Transverse colon (tissue), 4 donors: ENCODE measurements around the gene TMEM255B. TPM values are rescaled to one million over a fixed set of nuclear protein-coding genes. Genes with fewer than 3 reads are reported as not detected.
"Not testable (repeated sequence)": the region's sequence is repeated elsewhere in the genome, so short reads cannot be mapped to it uniquely, and the experiment has no call there.

Experiments used
- DNase-seq: peaks from one replicate; pipeline ENCODE4 v3.0.0-alpha.2; 2019
- H3K27ac ChIP-seq, 4 donors: fragments of 200-600 bp; sonication (generic); 2 replicates each; pipeline ENCODE4 v1.5.1; 2016 to 2018; ENCODE audit warnings: inconsistent platforms in 4 of 4
- H3K27me3 ChIP-seq: fragments of 200-600 bp; sonication (generic); 2 replicates; pipeline ENCODE4 v1.5.1; 2017; ENCODE audit warnings: inconsistent platforms
- H3K36me3 ChIP-seq, 4 donors: fragments of 200-600 bp; sonication (generic); 2 replicates each; pipeline ENCODE4 v1.5.1; 2017 to 2019; ENCODE audit warnings: inconsistent platforms in 4 of 4
- H3K4me1 ChIP-seq, 4 donors: fragments of 200-600 bp; sonication (generic); 2 replicates each; pipeline ENCODE4 v1.5.1; 2017 to 2020; ENCODE audit warnings: inconsistent platforms in 4 of 4
- H3K4me3 ChIP-seq, 4 donors: fragments of 200-600 bp; sonication (generic); 1 replicate in 1 of 4; 2 replicates in 3 of 4; pipeline versions ENCODE4 v1.5.1 to v1.6.1; 2017 to 2019; ENCODE audit warnings: inconsistent platforms in 4 of 4
- H3K9me3 ChIP-seq, 2 donors: fragments of 200-600 bp; sonication (generic); 2 replicates each; pipeline ENCODE4 v1.5.1; 2017 to 2019; ENCODE audit warnings: inconsistent platforms in 2 of 2
- EP300 ChIP-seq: sonication (generic); formaldehyde crosslinking; IDR thresholded peaks from one replicate; pipeline ENCODE4 v1.6.1; 2017; ENCODE audit warnings: antibody characterized with exemption, low read depth
- POLR2A ChIP-seq: fragments of 450-650 bp; IDR thresholded peaks from one replicate; pipeline ENCODE4 v1.6.1; 2016; ENCODE audit warnings: antibody characterized with exemption, mild to moderate bottlenecking, moderate library complexity
- POLR2AphosphoS5 ChIP-seq, 3 donors: sonication (generic); formaldehyde crosslinking; IDR thresholded peaks; one replicate each; pipeline ENCODE4 v1.6.1; 2016; ENCODE audit warnings: antibody characterized with exemption in 3 of 3
- WGBS, 2 donors: methylation state at CpG; one replicate each; pipeline ENCODE4 v1.1.5; 2018; ENCODE audit warnings: low coverage in 1 of 2; 5-methylcytosine and 5-hydroxymethylcytosine counted together
- in situ Hi-C, 4 donors: fragments of 200-750 bp; cut with MboI; loops; one replicate each; pipeline versions ENCODE4 v1.15.0 to v1.15.1; 2017; ENCODE audit warnings: low sequenced_read_pairs in 3 of 4, low pct_ligation_motif_present in 1 of 4, low pct_unique_long_range_greater_than_20kb in 1 of 4
- intact Hi-C: fragments of 100-400 bp; cut with DNase I; formaldehyde crosslinking; loops from one replicate; pipeline ENCODE4 v1.15.1; 2023; ENCODE audit warnings: low total_unique reads
- total RNA-seq, 4 donors: library from RNA; depleted of rRNA; stranded (reverse); fragments of >200 nt; gene quantifications; one replicate each; pipeline ENCODE4 v1.1.0, GENCODE V29; 2016
- TF ChIP-seq, protein P1 (sequence below), 5 experiments: fragments of 200-600 bp in 3 of 5; fragments of 450-650 bp in 2 of 5; sonication (generic) in 3 of 5; IDR thresholded peaks; 1 replicate in 2 of 5; 2 replicates in 3 of 5; pipeline ENCODE4 v1.5.1; 2016 to 2017; ENCODE audit warnings: antibody characterized with exemption in 5 of 5, inconsistent platforms in 3 of 5, mild to moderate bottlenecking in 2 of 5, moderate library complexity in 1 of 5

Gene TMEM255B
- total RNA-seq, 4 donors from 2014 or later, result 0.79 to 27.7 (median 9.4) TPM

DNA sequence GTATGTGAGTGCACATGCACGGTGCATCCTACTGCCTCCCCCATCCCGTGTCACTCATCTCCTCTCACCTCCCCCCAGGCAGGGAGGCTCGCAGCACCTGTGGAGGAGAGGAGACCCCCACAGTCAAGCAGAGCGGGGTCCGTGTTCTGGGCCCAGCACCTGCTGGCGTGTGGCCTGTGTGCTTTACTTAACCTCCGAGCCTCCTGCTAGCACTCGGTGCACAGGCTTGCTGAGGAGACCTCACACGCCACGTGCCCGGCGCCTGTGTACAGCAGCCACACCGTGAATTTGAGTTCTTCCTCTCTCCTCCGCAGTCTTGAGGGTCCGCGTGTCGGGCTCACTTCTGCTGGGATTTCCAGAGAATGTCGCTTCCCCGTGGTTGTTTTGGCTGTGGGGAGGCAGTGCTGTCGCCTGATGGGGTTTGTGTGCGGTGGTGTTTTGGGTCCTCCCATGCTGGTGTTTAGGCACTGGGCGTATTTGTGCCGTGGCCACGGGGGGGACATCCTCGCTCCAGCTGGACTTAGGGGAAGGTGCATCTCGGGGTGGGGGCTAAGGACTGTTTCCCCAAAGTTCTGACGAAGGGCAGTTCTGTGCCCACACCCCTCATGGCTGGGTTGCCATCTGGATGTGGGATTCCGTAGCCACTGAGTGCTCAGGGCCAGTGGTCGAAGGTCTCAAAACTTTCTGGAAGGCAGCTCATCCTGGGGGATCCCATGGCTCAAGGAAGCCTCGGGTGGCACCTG is 34.8 kb upstream of the TMEM255B start:
- DNase-seq, result no peak
- no peaks in the 10 kb centered on the region for H3K27me3 ChIP-seq
- H3K9me3 ChIP-seq, result no peaks in the 10 kb centered on the region
- intact Hi-C loops, result no loop called here
- peak overlapping the region in 3 of 4 donors; percentile 56 to 70 (median 68) for H3K27ac ChIP-seq
- TF ChIP-seq, protein P1, sequence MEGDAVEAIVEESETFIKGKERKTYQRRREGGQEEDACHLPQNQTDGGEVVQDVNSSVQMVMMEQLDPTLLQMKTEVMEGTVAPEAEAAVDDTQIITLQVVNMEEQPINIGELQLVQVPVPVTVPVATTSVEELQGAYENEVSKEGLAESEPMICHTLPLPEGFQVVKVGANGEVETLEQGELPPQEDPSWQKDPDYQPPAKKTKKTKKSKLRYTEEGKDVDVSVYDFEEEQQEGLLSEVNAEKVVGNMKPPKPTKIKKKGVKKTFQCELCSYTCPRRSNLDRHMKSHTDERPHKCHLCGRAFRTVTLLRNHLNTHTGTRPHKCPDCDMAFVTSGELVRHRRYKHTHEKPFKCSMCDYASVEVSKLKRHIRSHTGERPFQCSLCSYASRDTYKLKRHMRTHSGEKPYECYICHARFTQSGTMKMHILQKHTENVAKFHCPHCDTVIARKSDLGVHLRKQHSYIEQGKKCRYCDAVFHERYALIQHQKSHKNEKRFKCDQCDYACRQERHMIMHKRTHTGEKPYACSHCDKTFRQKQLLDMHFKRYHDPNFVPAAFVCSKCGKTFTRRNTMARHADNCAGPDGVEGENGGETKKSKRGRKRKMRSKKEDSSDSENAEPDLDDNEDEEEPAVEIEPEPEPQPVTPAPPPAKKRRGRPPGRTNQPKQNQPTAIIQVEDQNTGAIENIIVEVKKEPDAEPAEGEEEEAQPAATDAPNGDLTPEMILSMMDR (IDR thresholded peaks at IDR 0.05), result no peak
- TF ChIP-seq POLR2AphosphoS5 (IDR thresholded peaks at IDR 0.05) (no peak), EP300 (no peak), POLR2A (no peak)
- no peaks in the 10 kb centered on the region for H3K36me3 ChIP-seq
- peaks cover 0 to 5% (median 5%) of the 10 kb centered on the region in 4 donors for H3K4me1 ChIP-seq
- in situ Hi-C loops, result no loop called here
- 81% methylated on average over 30 of the region's 30 CpGs; no CpG with 5 or more reads in 1 of the 2 donors for WGBS, 2 donors
- peak overlapping the region in 1 of 4 donors; percentile 45 for H3K4me3 ChIP-seq

DNA sequence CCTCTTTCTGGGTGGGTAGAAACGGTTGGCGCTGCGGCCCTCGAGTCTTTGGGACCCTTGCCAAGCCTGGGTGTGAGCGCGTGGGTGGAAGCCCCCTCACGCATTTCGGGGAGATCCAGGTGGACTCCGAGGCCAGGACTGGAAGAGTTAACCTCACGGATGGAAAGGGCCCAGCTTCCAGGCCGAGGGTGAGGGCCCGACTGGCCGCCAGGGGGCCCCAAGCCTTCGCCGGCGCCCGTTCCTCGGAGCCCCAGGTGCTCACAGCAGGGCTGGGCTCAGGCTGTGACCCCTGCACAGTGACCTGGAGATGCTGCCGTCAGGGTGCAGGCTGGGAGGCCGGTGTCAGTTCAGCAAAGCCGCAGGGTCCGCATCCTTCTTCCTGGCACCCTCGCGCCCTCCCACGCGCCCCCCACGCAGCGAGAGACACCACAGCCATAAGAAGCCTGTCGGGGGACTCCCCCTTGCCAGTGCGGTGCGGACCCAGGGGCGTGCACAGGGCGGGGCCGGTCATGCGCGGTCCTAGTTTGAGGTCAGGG is 34.2 kb upstream of the TMEM255B start:
- H3K27me3 ChIP-seq, result no peaks in the 10 kb centered on the region
- H3K36me3 ChIP-seq, result no peaks in the 10 kb centered on the region
- in situ Hi-C loops (no loop called here), intact Hi-C loops (no loop called here)
- H3K4me3 ChIP-seq, result peak overlapping the region in 3 of 4 donors; percentile 23 to 45 (median 26)
- 10% methylated on average over 19 of the region's 36 CpGs; no CpG with 5 or more reads in 1 of the 2 donors for WGBS, 2 donors
- peak overlapping the region; percentile 56 to 70 (median 64) for H3K27ac ChIP-seq
- peaks cover 0 to 5% (median 5%) of the 10 kb centered on the region in 4 donors for H3K4me1 ChIP-seq
- TF ChIP-seq, protein P1 (IDR thresholded peaks at IDR 0.05), result peak; percentile 74 to 89 (median 85)
- no peak for TF ChIP-seq POLR2A
- peak; percentile 73 for DNase-seq
- H3K9me3 ChIP-seq, result no peaks in the 10 kb centered on the region

DNA sequence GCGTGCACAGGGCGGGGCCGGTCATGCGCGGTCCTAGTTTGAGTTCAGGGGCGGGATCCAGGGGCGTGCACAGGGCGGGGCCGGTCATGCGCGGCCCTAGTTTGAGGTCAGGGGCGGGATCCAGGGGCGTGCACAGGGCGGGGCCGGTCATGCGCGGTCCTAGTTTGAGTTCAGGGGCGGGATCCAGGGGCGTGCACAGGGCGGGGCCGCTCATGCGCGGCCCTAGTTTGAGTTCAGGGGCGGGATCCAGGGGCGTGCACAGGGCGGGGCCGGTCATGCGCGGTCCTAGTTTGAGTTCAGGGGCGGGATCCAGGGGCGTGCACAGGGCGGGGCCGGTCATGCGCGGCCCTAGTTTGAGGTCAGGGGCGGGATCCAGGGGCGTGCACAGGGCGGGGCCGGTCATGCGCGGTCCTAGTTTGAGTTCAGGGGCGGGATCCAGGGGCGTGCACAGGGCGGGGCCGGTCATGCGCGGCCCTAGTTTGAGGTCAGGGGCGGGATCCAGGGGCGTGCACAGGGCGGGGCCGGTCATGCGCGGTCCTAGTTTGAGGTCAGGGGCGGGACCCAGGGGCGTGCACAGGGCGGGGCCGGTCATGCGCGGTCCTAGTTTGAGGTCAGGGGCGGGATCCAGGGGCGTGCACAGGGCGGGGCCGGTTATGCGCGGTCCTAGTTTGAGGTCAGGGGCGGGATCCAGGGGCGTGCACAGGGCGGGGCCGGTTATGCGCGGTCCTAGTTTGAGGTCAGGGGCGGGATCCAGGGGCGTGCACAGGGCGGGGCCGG is 33.5 kb upstream of the TMEM255B start:
- Histone ChIP-seq H3K4me3 (peak overlapping the region in 1 of 4 donors; percentile 45), H3K27ac (peak overlapping the region in 3 of 4 donors; percentile 56 to 70 (median 68))
- H3K27me3 ChIP-seq, intact Hi-C loops, in situ Hi-C loops, H3K9me3 ChIP-seq, H3K36me3 ChIP-seq, H3K4me1 ChIP-seq: not testable (repeated sequence)
- WGBS, 2 donors, result no CpG with 5 or more reads among the region's 75 CpGs
- DNase-seq, result peak; percentile 44

DNA sequence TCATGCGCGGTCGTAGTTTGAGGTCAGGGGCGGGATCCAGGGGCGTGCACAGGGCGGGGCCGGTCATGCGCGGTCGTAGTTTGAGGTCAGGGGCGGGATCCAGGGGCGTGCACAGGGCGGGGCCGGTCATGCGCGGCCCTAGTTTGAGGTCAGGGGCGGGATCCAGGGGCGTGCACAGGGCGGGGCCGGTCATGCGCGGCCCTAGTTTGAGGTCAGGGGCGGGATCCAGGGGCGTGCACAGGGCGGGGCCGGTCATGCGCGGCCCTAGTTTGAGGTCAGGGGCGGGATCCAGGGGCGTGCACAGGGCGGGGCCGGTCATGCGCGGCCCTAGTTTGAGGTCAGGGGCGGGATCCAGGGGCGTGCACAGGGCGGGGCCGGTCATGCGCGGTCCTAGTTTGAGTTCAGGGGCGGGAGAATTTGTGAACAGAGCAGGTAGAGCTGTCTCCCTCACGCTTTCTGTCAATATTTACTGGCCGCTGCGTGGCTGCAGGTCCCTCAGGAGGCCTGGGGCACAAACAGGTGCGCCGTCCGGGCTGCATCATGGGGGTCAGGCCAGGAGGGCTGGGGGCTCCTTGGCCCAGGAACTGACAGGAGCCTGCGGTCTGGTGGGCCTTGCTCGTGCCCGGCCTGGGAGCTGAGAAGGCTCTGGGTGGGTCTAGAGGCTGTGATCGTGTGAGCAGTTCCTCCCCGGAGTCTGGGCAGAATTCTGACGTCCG is 32.8 kb upstream of the TMEM255B start:
- H3K27me3 ChIP-seq, intact Hi-C loops, H3K36me3 ChIP-seq, DNase-seq, H3K4me1 ChIP-seq, H3K9me3 ChIP-seq, in situ Hi-C loops: not testable (repeated sequence)
- WGBS, 2 donors, result 69% methylated on average over 13 of the region's 54 CpGs; no CpG with 5 or more reads in 1 of the 2 donors
- Histone ChIP-seq H3K4me3 (peak overlapping the region in 1 of 4 donors; percentile 11), H3K27ac (peak overlapping the region in 3 of 4 donors; percentile 29 to 37 (median 35))
